OCI-LY1 (cell line): ENCODE measurements around the gene SIK3.

Experiments
- H2AFZ ChIP-seq: fragments of 200-600 bp; sonication (generic), shearing (Covaris generic); 2 replicates; pipeline ENCODE4 v1.6.0; 2014; ENCODE audit warnings: antibody characterized with exemption, mild to moderate bottlenecking, low read length
- H3F3A ChIP-seq: fragments of 200-600 bp; sonication (generic), shearing (Covaris generic); 2 replicates; pipeline ENCODE4 v1.6.0; 2014; ENCODE audit warnings: mild to moderate bottlenecking, antibody characterized with exemption, low read length, moderate library complexity; ENCODE audit not compliant: insufficient read depth
- H3K27ac ChIP-seq: fragments of 200-600 bp; sonication (generic); 2 replicates; pipeline ENCODE4 v1.5.1; 2014; ENCODE audit warnings: low read length, mixed run types, mild to moderate bottlenecking, low read depth; ENCODE audit not compliant: poor library complexity, severe bottlenecking
- H3K27me3 ChIP-seq: fragments of 200-600 bp; sonication (generic); 2 replicates; pipeline ENCODE4 v1.6.0; 2014; ENCODE audit warnings: antibody characterized with exemption, mild to moderate bottlenecking, low read length, moderate library complexity; ENCODE audit not compliant: insufficient read depth
- H3K36me3 ChIP-seq: fragments of 200-600 bp; sonication (generic); 2 replicates; pipeline ENCODE4 v1.6.1; 2014; ENCODE audit warnings: mild to moderate bottlenecking, antibody characterized with exemption, low read length, moderate library complexity, mixed read lengths; ENCODE audit not compliant: insufficient read depth
- H3K4me1 ChIP-seq: fragments of 200-600 bp; sonication (generic); 2 replicates; pipeline ENCODE4 v1.5.1; 2014; ENCODE audit warnings: mild to moderate bottlenecking, low read length, moderate library complexity; ENCODE audit not compliant: insufficient read depth, severe bottlenecking
- H3K4me2 ChIP-seq: fragments of 200-600 bp; sonication (generic), shearing (Covaris generic); 2 replicates; pipeline ENCODE4 v1.6.1; 2014; ENCODE audit warnings: low read length
- H3K4me3 ChIP-seq: fragments of 200-600 bp; sonication (generic); 2 replicates; pipeline ENCODE4 v1.5.1; 2014; ENCODE audit warnings: low read length, low read depth, mild to moderate bottlenecking, mixed read lengths; ENCODE audit not compliant: poor library complexity, severe bottlenecking
- H3K79me2 ChIP-seq: fragments of 200-600 bp; shearing (Covaris generic); 2 replicates; pipeline ENCODE4 v1.6.1; 2016; ENCODE audit warnings: mixed run types, low read length, mixed read lengths; ENCODE audit not compliant: insufficient read depth
- H3K9ac ChIP-seq: fragments of 200-600 bp; sonication (generic), shearing (Covaris generic); 2 replicates; pipeline ENCODE4 v1.6.1; 2014; ENCODE audit warnings: mild to moderate bottlenecking, low read length, mixed read lengths
- H3K9me2 ChIP-seq: fragments of 200-600 bp; sonication (generic), shearing (Covaris generic); 2 replicates; pipeline ENCODE4 v1.6.1; 2014; ENCODE audit warnings: low read depth, mild to moderate bottlenecking, low read length, mixed read lengths
- H3K9me3 ChIP-seq: fragments of 200-600 bp; shearing (Covaris generic); 2 replicates; pipeline ENCODE4 v1.6.1; 2014; ENCODE audit warnings: low read length, mixed read lengths
- H4K20me1 ChIP-seq: fragments of 200-600 bp; sonication (generic), shearing (Covaris generic); 2 replicates; pipeline ENCODE4 v1.6.0; 2016; ENCODE audit warnings: mild to moderate bottlenecking, low read length; ENCODE audit not compliant: insufficient read depth
- CTCF ChIP-seq: fragments of 200-600 bp; sonication (generic), shearing (Covaris generic); IDR thresholded peaks from 2 replicates; pipeline ENCODE4 v1.5.1; 2017; ENCODE audit warnings: mild to moderate bottlenecking, antibody characterized with exemption, low read length, moderate library complexity, mixed read lengths
- EZH2 ChIP-seq: fragments of 200-600 bp; sonication (generic), shearing (Covaris generic); IDR thresholded peaks from 2 replicates; pipeline ENCODE4 v1.8.0; 2017; ENCODE audit warnings: borderline replicate concordance, mixed run types, mild to moderate bottlenecking, antibody characterized with exemption, low read length, moderate library complexity, mixed read lengths

The SIK3 gene

GRCh38 chr11:116793772-116794097 lies 304.5 kb downstream of the SIK3 start:
- TF ChIP-seq CTCF: no peak
- TF ChIP-seq EZH2: no peak
- H3K9ac ChIP-seq: no peak overlapping the region
- H2AFZ ChIP-seq: no peak overlapping the region
- no peaks in the 10 kb centered on the region for H3K27me3 ChIP-seq
- H4K20me1 ChIP-seq: no peaks in the 10 kb centered on the region
- H3K9me2 ChIP-seq: no peaks in the 10 kb centered on the region
- no peaks in the 10 kb centered on the region for H3K79me2 ChIP-seq
- no peaks in the 10 kb centered on the region for H3K36me3 ChIP-seq
- no peak overlapping the region for H3K27ac ChIP-seq
- no peak overlapping the region for H3K4me2 ChIP-seq
- no peak overlapping the region for H3K4me3 ChIP-seq
- H3K4me1 ChIP-seq: peaks cover 11% of the 10 kb centered on the region
- H3F3A ChIP-seq: no peaks in the 10 kb centered on the region
- no peaks in the 10 kb centered on the region for H3K9me3 ChIP-seq
